NCI-H2196 (cell line): ENCODE data around the gene MOCS1.

Source experiments
- DNase-seq: peaks from one replicate; lab custom pipeline; 2025; ENCODE audit not compliant: unreplicated experiment; lab: John Stamatoyannopoulos, UW

Gene MOCS1

DNA sequence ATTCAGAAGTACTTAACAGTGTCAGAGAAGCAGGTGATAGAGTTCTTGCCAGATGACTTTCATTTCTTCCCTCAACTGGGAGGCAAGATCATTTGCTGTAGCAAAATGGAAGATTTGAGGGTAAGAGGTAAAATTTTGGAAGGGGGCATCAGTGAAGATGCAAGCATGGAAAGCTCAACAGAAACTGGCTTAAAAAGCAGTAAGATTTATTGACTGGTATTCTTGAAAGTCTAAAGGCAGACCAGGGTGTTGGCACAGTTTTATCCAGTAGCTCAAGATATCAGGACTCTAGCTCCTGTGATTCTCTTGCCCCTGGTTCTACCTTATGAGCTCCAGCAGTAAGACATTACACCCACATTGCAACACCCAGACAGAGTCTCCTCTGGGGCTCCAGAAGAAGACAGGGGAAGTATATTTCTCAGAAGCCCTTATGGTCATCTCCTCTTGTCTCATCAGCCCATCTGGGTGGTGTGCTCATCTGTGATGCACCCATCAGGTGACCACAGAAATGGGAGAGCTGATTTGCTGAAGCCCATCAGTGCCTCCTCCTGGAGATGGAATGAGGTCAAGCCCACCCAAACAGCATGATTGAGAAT is 16.0 kb upstream of the MOCS1 start:
- DNase-seq = no peak

DNA sequence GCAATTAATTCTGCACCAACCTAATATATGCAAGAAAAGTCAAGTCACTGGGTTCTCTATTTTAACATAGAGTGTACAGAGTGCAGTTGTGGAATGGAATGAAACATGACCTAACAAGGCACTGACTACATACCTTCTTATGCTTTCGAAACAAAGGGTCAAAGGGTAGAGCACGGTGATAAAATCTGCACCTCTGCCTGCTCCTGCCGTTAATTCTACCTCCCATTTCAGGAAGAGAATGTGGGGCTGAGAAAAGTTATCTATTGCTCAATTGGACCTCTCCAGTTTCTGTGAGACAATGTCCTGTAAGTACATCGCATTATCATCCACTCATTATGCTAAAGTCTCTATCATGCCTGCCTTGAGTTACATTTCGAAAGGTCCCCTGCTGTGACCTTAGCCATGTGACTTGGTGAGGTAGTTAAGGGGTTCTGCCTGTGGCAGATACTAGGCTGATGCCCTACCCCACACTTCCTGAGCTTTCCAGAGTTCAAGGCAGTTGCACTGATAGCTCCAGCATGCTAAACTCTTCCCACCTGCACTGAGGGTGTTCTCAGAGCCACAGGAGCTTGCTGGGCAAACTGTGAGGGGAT is 14.0 kb upstream of the MOCS1 start:
- DNase-seq = no peak

GRCh38 chr6:39947611-39948068 is 13.4 kb upstream of the MOCS1 start:
- no peak for DNase-seq

DNA sequence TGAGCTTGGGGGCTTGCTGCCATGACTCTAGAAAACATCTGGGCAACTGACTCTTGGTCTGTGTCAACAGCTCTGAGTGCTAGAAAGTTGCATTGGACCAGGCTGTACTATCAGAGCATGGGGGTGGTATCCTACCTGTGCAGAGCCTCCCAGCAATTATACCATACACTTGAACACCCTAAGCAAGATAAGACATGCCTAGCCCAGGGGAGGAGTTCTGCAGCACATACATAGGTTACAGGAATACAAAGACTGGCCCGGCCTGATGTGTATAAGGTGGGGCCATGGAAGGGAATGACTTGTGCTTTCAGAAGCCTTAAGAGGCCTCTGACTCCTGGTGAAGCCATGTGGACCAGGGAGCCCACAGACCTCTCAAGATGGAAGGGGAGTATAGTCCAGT is 11.4 kb upstream of the MOCS1 start:
- no peak for DNase-seq

- no peak for DNase-seq
Measured at GRCh38 chr6:39942903-39943580, 8.8 kb upstream of the MOCS1 start.

GRCh38 chr6:39941820-39942219 is 7.6 kb upstream of the MOCS1 start:
- no peak for DNase-seq

DNA sequence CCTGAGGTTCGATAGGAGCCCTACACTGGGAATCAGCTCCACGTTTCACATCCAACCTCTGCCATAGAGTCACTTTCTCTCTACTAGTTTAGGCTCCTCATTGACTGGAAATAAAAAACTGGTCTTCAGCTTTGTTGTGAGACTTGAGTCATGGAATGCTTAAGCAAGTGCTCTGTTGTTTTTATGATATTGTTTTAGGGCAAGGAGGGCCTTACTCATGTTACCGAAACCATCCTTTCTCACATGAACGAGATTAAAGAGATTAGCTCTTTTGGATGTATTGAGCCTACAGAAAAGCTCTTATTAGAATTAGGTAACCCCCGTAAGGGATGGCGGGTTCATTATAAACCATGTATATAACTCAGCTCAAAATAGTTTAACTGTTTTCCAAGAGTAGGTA is 6.9 kb upstream of the MOCS1 start:
- no peak for DNase-seq

DNA sequence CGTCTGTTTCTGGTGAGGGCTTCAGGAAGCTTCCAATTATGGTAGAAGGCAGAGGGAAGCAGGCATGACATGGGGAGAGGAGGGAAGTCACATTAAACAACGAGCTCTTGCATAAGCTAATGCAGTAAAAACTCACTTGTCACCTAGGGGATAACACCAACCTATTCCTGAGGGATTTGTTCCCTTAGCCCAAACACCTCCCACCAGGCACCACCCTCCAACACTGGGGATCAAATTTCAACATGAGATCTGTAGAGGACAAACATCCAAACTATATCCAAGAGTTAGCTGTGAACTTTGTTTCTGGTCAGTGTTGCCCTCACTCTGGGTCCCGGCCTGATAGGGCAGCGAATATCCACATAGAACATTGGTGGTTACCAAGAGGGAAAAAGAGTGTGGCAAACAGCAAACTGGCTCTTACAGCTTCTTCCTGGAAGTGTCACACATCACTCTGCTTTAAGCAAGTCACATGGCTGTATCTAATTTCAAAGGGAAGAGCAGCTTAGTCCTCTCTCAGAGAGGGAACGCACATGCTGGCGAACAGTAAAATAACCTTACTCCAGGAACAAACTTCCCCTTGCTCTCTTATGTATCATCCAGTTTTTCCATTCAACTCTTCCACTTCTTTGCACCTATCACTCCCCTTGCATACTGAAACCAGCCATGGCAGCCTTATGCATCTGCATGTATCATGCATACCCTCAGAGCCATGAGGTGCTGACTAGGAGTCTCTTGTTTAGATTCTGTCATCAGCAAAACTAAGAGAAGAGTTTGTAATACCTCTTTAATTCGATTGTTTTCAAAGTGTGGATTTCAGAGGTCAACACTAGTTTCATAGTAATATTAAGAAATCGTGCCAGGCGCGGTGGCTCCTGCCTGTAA is 4.8 kb upstream of the MOCS1 start:
- DNase-seq = no peak

GRCh38 chr6:39937686-39938333 is 3.5 kb upstream of the MOCS1 start:
- no peak for DNase-seq

- DNase-seq = no peak
Measured at GRCh38 chr6:39936857-39937256, 2.6 kb upstream of the MOCS1 start.

GRCh38 chr6:39935241-39935640 is 979 bp upstream of the MOCS1 start:
- no peak for DNase-seq

DNA sequence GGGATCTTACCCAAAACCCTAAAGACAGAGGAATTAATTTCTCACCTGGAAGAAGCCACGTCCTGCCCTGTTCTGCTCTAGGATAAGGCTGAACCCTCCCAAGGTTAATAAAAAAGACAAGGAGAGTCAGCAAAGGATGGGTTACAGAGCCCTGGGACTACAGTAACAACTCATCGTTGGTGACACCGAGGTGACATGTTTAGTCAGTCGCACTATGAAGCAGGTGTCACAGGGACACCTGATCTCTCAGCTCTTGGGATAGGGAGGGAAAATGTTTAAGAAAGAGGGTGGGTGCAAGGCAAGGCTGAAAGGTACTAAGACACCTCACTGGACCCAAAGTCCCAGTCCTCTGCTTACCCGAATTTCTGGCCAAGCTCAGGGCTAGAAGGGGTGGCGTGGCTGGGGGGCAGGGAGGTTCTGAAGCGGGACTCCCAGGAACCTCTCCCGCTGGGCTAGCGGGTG is 562 bp downstream of the MOCS1 start:
- DNase-seq = no peak

DNA sequence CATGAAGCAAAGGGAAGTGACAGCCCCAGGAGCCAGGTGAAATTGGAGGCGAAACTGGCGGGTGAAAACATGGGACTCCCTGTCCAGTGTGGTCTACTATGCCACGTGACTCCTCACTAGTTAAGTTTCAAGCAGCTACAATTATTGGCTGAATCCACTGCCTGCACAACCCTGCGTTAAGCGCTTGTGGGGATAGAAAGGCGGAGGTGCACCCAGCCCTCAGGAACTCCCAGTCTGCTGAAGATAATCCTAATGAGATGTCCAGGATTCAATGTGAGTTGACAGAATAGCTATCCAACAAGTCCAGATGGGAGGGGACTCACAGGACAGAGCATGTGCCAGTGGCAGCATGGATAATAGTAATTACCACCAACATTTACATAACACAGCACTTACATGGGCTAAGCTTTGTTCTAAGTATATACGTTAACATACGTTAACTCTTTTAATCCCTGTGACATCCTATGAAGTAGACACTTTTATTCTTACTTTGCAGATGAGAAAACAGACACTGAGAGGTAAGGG is 1.8 kb downstream of the MOCS1 start:
- DNase-seq = no peak

GRCh38 chr6:39931607-39932006 is 2.7 kb downstream of the MOCS1 start:
- no peak for DNase-seq

GRCh38 chr6:39930540-39930939 is 3.7 kb downstream of the MOCS1 start:
- no peak for DNase-seq

DNA sequence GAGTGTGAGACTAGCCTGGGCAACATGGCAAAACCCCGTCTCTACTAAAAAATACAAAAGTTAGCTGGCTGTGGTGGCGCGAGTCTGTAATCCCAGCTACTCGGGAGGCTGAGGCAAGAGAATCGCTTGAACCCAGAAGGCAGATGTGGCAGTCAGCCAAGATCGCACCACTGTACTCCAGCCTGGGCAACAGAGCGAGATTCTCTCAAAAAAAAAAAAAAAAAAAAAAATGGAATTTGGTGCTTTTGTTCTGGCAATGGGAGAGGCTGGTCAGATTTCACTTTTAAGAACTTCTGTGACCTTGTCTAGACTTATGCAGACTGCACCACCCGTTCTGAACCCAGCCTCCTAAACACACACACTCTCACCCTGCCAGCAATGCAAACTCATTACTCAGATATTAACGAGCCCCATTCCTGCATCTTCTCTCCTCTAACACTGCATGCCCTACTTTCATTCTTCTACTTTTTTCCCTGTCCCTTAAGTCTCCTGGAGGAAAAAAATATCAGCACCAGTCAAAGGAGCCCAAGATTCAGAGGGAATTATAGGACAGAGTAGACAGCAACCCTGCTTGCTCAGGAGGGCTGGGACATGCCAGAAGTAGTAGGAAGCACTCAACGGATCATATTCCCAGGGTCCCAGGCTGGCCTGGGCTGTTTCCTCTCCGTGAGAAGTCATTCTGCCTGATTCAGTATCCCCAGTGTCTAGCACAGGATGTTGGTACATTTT is 4.4 kb downstream of the MOCS1 start:
- no peak for DNase-seq

GRCh38 chr6:39929039-39929732 is 5.1 kb downstream of the MOCS1 start:
- no peak for DNase-seq

GRCh38 chr6:39927159-39927558 is 7.1 kb downstream of the MOCS1 start:
- DNase-seq = no peak

DNA sequence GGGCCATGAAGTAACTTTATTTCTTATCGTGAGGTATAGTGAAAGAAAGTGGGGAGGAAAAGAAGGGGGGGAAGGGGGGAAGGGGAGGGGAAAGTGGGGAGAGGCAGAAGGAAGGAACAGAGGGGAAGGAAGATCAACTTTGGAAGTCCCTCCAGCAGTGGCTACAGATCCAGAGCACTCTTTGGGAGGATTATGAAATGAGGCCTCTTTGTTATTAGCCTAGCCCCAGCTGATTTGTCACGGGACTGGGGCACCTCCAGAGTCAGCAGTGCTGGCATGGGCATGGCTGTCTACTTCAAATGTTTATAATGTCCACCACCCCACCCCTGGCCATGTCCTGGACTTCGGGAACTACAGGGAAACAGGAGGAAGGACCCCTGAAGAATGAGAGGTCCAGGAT is 7.6 kb downstream of the MOCS1 start:
- no peak for DNase-seq

GRCh38 chr6:39925931-39926290 is 8.4 kb downstream of the MOCS1 start:
- DNase-seq = no peak
